GM18907 (cell line): ENCODE results near the gene DCAF12L1.

Experiments used
- ATAC-seq: cut with Tn5 transposase; IDR thresholded peaks from one replicate; pipeline ENCODE4 v1.9.1; 2021; ENCODE audit warnings: mild to moderate bottlenecking, moderate library complexity; ENCODE audit not compliant: unreplicated experiment

The DCAF12L1 gene

GRCh38 chrX:126552313-126553022 lies at the start of gene DCAF12L1:
Gene DCAF12L1, minus strand, starts transcription at chrX:126552814. Its CDS starts 206 bp downstream, at chrX:126552608.
- no peak for ATAC-seq

- no peak for ATAC-seq
These were observed 28.3 kb upstream of the DCAF12L1 start for GRCh38 chrX:126580877-126581276.

GRCh38 chrX:126575911-126576310 lies 23.3 kb upstream of the DCAF12L1 start:
- no peak for ATAC-seq

DNA sequence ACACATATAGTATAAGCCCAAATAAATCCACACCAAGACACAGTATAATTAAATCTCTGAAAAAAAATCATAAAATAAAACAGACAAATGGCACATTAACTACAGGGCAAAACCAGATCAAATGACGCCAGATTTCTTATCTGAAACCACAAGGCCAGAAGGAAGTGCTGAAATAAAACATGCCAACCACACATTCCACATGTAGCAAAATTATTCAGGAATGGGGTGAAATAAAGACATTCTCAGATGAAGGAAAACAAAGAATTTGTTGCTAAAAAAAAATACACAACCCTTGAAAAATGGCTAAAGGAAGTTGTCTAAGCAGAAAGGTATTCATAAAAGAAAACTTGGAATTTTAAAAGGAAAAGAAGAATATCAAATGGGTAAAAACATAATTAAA lies 4.5 kb upstream of the DCAF12L1 start:
- no peak for ATAC-seq

GRCh38 chrX:126551725-126552312 lies 795 bp downstream of the DCAF12L1 start:
- ATAC-seq = no peak

DNA sequence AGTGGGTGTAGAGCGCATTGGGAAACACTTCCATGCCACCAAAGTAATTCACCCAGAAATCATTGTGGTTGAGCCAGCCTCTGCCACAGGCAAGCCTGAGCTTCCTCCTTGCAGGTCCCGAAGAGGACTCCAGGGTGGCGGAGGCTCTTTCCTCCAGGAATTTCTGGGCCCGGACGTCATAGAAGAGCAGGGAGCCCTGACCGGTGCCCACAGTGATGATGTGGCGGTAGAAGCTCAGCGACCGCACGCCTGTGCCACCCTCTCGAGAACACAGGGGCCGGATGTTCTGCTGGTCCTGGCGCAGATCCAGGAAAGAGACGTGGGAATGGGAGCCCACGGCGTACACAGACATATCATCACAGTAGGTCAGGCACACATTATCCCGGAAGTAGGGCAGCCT lies 1.3 kb downstream of the DCAF12L1 start:
- no peak for ATAC-seq

GRCh38 chrX:126550816-126551215 lies 1.8 kb downstream of the DCAF12L1 start:
- ATAC-seq = no peak

DNA sequence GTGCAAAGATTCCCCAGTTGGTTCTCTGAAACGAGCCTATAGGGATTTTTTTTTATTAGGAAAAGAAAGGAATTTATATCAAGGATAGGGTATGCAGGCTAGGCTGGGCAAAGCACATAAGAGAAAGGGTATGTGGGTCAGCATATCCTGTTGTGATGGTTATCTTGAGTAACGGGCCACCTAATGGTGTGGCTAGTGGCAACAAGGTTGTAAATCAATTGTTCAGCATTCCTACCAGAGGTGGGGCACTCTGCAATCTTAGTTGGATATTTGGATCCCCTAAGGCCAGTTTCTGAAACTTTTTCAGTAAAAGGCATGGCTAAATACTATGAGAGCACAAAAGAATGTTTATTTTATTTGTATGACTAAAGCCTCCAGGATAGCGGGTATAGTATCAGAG lies 42.7 kb downstream of the DCAF12L1 start:
- no peak for ATAC-seq
